Neutrophil (primary cell): ENCODE data around the gene RPL10.

Source experiments
- H3K27ac ChIP-seq: fragments of 200-600 bp; sonication (generic); 2 replicates; pipeline ENCODE4 v1.5.1; 2016; ENCODE audit warnings: mild to moderate bottlenecking, moderate library complexity
- H3K27me3 ChIP-seq: fragments of 200-600 bp; sonication (generic); 2 replicates; pipeline ENCODE4 v1.6.0; 2016; ENCODE audit warnings: mild to moderate bottlenecking
- H3K36me3 ChIP-seq: fragments of 200-600 bp; sonication (generic); 2 replicates; pipeline ENCODE4 v1.5.1; 2017
- H3K4me1 ChIP-seq, 2 experiments: fragments of 200-600 bp in 1 of 2; sonication (generic) in 1 of 2; 1 replicate in 1 of 2; 2 replicates in 1 of 2; pipeline versions ENCODE4 v1.5.1 to v1.6.1; 2013 to 2016; ENCODE audit warnings: low read depth in 1 of 2, low read length in 1 of 2, mild to moderate bottlenecking in 1 of 2, moderate library complexity in 1 of 2; ENCODE audit not compliant: control insufficient read depth in 1 of 2, insufficient read depth in 1 of 2
- H3K4me3 ChIP-seq, 2 experiments: fragments of 200-600 bp in 1 of 2; sonication (generic) in 1 of 2; 1 replicate in 1 of 2; 2 replicates in 1 of 2; pipeline ENCODE4 v1.5.1; 2013 to 2016; ENCODE audit warnings: low read depth in 1 of 2, low read length in 1 of 2, mild to moderate bottlenecking in 1 of 2, moderate library complexity in 1 of 2
- H3K9me3 ChIP-seq: fragments of 200-600 bp; sonication (generic); 2 replicates; pipeline ENCODE4 v1.5.1; 2016
- TF ChIP-seq, protein P1 (sequence below): fragments of 200-600 bp; sonication (generic); IDR thresholded peaks from 2 replicates; pipeline ENCODE4 v1.5.1; 2016; ENCODE audit warnings: antibody characterized with exemption

Gene RPL10

DNA sequence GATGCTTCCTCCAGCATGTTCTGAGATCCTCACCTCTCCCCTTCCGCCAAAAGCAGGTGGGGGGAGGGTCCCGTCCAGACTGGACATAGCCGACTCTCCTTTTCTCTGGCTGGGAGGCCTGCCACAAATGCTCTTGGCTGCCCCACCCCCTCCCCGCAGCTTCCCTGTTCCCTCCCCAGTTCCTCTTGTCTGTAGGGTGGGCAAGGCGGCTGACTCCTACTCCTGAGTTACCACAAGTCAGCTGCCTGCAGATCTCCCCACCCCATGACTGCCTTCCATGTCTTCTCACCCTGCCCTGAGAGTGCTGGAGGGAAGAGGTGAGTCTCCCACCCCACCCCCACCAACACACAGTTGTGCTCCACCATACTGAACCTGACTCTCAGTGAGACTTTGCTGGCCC is 33.2 kb downstream of the RPL10 start:
- H3K4me3 ChIP-seq, result peak overlapping the region; percentile 34 to 72
- peak overlapping the region; percentile 87 for H3K27ac ChIP-seq
- H3K36me3 ChIP-seq, result peaks cover 40% of the 10 kb centered on the region
- H3K9me3 ChIP-seq, result no peaks in the 10 kb centered on the region
- H3K4me1 ChIP-seq, result peaks cover 34 to 52% of the 10 kb centered on the region in 2 experiments
- TF ChIP-seq, protein P1, sequence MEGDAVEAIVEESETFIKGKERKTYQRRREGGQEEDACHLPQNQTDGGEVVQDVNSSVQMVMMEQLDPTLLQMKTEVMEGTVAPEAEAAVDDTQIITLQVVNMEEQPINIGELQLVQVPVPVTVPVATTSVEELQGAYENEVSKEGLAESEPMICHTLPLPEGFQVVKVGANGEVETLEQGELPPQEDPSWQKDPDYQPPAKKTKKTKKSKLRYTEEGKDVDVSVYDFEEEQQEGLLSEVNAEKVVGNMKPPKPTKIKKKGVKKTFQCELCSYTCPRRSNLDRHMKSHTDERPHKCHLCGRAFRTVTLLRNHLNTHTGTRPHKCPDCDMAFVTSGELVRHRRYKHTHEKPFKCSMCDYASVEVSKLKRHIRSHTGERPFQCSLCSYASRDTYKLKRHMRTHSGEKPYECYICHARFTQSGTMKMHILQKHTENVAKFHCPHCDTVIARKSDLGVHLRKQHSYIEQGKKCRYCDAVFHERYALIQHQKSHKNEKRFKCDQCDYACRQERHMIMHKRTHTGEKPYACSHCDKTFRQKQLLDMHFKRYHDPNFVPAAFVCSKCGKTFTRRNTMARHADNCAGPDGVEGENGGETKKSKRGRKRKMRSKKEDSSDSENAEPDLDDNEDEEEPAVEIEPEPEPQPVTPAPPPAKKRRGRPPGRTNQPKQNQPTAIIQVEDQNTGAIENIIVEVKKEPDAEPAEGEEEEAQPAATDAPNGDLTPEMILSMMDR, result no peak
- no peaks in the 10 kb centered on the region for H3K27me3 ChIP-seq

DNA sequence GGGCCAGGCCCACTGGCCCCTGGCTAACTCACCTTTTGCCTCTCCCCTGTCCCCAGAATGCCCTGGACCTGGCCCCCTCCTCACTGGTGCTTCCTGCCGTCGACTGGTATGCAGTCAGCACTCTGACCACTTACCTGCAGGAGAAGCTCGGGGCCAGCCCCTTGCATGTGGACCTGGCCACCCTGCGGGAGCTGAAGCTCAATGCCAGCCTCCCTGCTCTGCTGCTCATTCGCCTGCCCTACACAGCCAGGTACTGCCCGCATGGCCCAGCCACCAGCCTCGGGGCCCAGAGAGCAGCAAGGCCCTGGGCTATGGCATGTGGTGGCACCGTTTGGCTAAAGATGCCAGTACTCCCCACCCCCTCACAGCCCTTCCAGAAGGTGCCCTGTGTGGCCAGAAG is 34.0 kb downstream of the RPL10 start:
- H3K4me1 ChIP-seq, result peaks cover 30 to 48% of the 10 kb centered on the region in 2 experiments
- H3K9me3 ChIP-seq, result no peaks in the 10 kb centered on the region
- TF ChIP-seq, protein P1, result no peak
- no peaks in the 10 kb centered on the region for H3K27me3 ChIP-seq
- H3K27ac ChIP-seq, result peak overlapping the region; percentile 87
- peaks cover 40% of the 10 kb centered on the region for H3K36me3 ChIP-seq
- H3K4me3 ChIP-seq, result peak overlapping the region in 1 of 2 experiments; percentile 34

DNA sequence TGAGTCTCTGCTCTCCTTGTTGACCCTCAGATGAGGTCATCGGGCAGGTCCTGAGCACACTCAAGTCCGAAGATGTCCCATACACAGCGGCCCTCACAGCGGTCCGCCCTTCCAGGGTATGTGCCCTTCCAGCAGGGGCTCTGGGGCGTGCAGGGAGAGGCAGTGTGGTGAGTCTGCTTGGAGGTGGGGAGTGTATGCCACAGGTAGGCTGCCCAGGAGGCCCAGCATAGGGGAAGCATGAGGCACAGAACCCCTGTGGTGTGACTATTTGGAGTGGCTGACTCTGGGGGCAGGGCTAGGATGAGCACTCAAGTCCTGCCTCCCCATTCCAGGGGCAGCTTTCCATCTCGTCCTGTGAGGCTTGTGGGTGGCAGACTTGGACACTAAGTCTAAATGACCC is 35.4 kb downstream of the RPL10 start:
- TF ChIP-seq, protein P1, result no peak
- no peak overlapping the region for H3K4me3 ChIP-seq
- H3K27me3 ChIP-seq, result no peaks in the 10 kb centered on the region
- peaks cover 42% of the 10 kb centered on the region for H3K36me3 ChIP-seq
- H3K9me3 ChIP-seq, result no peaks in the 10 kb centered on the region
- peak overlapping the region; percentile 5 for H3K27ac ChIP-seq
- H3K4me1 ChIP-seq, result peaks cover 37 to 50% of the 10 kb centered on the region in 2 experiments

DNA sequence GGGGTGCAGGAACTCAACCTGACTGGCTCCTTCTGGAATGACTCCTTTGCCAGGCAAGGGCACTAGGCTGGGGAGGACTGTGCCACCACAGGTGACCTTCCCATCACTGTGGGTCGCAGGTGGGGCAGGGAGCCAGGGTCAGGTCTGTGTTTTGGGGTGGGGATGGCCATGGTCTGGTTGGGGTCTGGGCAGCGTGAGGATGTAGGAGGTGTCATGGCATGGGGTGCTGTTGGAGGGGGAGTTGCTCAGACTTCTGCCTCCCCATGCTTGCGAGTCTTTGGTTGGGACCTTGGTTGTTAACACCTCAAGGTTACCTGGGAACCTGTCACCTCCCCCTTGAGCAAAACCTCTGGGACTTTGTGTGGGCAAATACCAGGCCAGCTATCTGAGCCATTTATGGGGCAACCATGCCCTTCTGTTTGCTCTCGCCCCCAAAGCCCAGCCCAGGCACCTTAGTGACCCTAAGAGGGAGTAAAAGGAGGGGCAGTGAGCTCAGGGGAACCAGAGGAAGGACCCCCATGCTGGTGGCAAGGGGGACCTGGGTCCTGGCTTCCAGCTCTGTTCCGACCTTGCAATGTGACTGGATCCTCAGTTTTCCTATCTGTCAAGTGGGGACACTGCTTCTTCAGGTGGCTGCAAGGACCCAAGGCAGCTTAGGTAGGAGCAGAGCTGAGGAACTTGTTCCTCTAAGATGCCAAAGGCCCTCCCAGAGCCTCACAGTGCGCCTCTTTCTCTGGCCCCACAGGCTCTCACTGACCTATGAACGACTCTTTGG is 36.4 kb downstream of the RPL10 start:
- H3K4me1 ChIP-seq, result peaks cover 34 to 48% of the 10 kb centered on the region in 2 experiments
- TF ChIP-seq, protein P1, result no peak
- peaks cover 47% of the 10 kb centered on the region for H3K36me3 ChIP-seq
- H3K27me3 ChIP-seq, result no peaks in the 10 kb centered on the region
- H3K9me3 ChIP-seq, result no peaks in the 10 kb centered on the region
- no peak overlapping the region for H3K4me3 ChIP-seq
- no peak overlapping the region for H3K27ac ChIP-seq

DNA sequence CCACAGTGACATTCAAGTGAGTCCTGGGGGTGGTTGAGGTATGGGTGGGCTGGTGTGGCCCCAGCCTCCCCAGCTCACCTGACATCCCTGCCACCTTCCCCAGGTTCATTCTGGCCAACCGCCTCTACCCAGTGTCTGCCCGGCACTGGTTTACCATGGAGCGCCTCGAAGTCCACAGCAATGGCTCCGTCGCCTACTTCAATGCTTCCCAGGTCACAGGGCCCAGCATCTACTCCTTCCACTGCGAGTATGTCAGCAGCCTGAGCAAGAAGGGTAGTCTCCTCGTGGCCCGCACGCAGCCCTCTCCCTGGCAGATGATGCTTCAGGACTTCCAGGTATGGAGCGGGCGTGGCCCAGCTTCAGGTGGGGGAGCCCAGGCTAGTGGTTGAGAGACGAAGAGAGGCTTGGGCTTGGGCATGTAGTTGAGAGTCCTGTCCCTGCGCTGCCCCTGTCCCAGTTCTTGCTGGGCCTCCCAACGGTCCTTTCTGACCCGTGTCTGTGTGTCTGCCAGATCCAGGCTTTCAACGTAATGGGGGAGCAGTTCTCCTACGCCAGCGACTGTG is 37.1 kb downstream of the RPL10 start:
- Histone ChIP-seq H3K27me3 (no peaks in the 10 kb centered on the region), H3K4me3 (no peak overlapping the region), H3K9me3 (no peaks in the 10 kb centered on the region), H3K36me3 (peaks cover 53% of the 10 kb centered on the region), H3K27ac (peak overlapping the region; percentile 93), H3K4me1 (peaks cover 27 to 42% of the 10 kb centered on the region in 2 experiments)
- TF ChIP-seq, protein P1, result no peak
